Gastroesophageal sphincter (tissue), 3 donors: ENCODE measurements around the gene ACOT12.

Source experiments
- POLR2A ChIP-seq, 2 donors: fragments of 450-650 bp; IDR thresholded peaks; one replicate each; pipeline ENCODE4 v1.6.1; 2017; ENCODE audit warnings: antibody characterized with exemption in 2 of 2, mild to moderate bottlenecking in 2 of 2, moderate library complexity in 1 of 2
- POLR2AphosphoS5 ChIP-seq: sonication (generic); formaldehyde crosslinking; IDR thresholded peaks from one replicate; pipeline ENCODE4 v1.6.1; 2017; ENCODE audit warnings: antibody characterized with exemption
- TF ChIP-seq, protein P1 (sequence below), 4 experiments: fragments of 200-600 bp in 2 of 4; fragments of 450-650 bp in 2 of 4; sonication (generic) in 1 of 4; IDR thresholded peaks; one replicate each; pipeline ENCODE4 v1.5.1; 2017 to 2019; ENCODE audit warnings: antibody characterized with exemption in 4 of 4, mild to moderate bottlenecking in 2 of 4, moderate library complexity in 2 of 4

DNA sequence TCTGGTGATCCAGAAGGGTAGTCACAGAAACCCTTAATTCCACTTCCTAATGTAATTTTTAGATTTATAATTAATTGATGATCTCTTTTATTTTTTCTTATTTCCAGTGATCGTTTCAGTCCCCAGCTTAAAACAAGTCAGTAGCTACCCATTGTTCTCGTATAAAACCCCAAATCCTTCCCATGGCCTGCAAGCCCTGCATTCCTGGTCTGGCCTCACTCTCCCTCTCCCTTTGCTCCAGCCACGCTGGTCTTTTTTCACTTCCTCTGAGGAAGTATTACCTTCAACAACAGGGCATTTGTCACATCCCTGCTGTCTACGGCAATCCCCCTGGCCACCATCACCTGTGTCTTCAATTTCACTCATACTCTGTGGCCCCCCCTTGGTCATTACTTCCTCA, 44.8 kb downstream of the ACOT12 start:
- TF ChIP-seq, protein P1, sequence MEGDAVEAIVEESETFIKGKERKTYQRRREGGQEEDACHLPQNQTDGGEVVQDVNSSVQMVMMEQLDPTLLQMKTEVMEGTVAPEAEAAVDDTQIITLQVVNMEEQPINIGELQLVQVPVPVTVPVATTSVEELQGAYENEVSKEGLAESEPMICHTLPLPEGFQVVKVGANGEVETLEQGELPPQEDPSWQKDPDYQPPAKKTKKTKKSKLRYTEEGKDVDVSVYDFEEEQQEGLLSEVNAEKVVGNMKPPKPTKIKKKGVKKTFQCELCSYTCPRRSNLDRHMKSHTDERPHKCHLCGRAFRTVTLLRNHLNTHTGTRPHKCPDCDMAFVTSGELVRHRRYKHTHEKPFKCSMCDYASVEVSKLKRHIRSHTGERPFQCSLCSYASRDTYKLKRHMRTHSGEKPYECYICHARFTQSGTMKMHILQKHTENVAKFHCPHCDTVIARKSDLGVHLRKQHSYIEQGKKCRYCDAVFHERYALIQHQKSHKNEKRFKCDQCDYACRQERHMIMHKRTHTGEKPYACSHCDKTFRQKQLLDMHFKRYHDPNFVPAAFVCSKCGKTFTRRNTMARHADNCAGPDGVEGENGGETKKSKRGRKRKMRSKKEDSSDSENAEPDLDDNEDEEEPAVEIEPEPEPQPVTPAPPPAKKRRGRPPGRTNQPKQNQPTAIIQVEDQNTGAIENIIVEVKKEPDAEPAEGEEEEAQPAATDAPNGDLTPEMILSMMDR (IDR thresholded peaks at IDR 0.05) = no peak
- TF ChIP-seq POLR2A (IDR thresholded peaks at IDR 0.05) = no peak
- no peak for TF ChIP-seq POLR2AphosphoS5
